ENCODE data around the gene NPAS2. TPM values are rescaled to one million over a fixed set of nuclear protein-coding genes. Genes with fewer than 3 reads are reported as not detected.

NPAS2 gene
- total RNA-seq, 1 experiment from 2014 or later = 142 TPM

DNA sequence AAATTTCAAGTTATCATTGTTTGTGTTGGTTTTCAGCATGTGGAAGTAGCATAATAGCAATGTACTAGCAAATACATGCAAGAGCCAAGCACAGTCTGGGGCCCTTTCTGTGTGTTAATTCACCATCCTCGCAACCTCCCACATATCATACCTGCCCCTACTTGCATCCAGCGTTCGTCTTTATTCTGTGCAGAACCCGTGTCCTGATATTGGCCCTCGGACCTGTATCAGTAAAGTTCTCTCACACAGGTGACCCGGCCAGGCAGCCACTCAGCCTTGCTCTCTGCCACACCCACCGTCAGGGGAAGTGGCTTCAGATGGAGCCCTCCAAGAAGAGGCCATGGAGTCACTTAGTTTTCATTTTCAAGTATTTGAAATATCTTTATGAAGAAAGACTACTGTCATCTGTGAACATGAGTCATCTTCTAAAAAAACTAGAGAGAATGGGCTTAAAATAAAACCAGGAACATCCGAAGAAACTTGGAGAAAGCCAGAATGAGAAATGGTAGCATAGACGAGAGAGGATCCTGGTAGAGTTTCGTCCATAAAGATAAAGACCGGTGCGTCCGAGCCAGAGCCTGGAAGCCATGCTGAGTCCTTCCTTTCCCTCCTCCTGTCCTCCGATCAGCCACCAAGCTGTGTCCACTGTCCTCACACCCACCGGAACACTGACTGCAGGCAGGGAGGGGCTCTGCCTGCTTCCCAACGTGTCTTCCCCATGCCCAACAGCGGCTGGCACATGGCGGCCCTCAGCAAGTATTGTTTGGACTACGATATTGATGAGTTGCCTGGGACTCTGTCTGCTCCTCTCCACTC lies 124.9 kb downstream of the NPAS2 start:
- no peaks in the 10 kb centered on the region for H3K9me3 Mint-ChIP-seq (ENCODE audit: low read depth, unreplicated experiment)
- no TSS peak for BruUV-seq (replicated peaks)
- no peaks in the 10 kb centered on the region for H3K4me1 Mint-ChIP-seq (ENCODE audit: low read depth, unreplicated experiment)
- H3K36me3 Mint-ChIP-seq (ENCODE audit: insufficient read depth, unreplicated experiment) = peaks cover 37% of the 10 kb centered on the region
- no peak overlapping the region for H3K27ac Mint-ChIP-seq (ENCODE audit: unreplicated experiment)
- no peak overlapping the region for H3K4me3 Mint-ChIP-seq (ENCODE audit: low read depth, unreplicated experiment)
- no peaks in the 10 kb centered on the region for H3K27me3 Mint-ChIP-seq (ENCODE audit: unreplicated experiment)
- intact Hi-C loops (cut with micrococcal nuclease; ENCODE audit: unreplicated experiment) = no loop called here
- TF ChIP-seq, protein P1, sequence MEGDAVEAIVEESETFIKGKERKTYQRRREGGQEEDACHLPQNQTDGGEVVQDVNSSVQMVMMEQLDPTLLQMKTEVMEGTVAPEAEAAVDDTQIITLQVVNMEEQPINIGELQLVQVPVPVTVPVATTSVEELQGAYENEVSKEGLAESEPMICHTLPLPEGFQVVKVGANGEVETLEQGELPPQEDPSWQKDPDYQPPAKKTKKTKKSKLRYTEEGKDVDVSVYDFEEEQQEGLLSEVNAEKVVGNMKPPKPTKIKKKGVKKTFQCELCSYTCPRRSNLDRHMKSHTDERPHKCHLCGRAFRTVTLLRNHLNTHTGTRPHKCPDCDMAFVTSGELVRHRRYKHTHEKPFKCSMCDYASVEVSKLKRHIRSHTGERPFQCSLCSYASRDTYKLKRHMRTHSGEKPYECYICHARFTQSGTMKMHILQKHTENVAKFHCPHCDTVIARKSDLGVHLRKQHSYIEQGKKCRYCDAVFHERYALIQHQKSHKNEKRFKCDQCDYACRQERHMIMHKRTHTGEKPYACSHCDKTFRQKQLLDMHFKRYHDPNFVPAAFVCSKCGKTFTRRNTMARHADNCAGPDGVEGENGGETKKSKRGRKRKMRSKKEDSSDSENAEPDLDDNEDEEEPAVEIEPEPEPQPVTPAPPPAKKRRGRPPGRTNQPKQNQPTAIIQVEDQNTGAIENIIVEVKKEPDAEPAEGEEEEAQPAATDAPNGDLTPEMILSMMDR (IDR thresholded peaks at IDR 0.05; ENCODE audit: unreplicated experiment) = no peak
- CTCF ChIA-PET = interaction anchor here (0.8 kb wide), 1 partner anchor 182 kb away, joined by 3 read pairs; no protein-coding TSS in a partner anchor
- no peak for DNase-seq

DNA sequence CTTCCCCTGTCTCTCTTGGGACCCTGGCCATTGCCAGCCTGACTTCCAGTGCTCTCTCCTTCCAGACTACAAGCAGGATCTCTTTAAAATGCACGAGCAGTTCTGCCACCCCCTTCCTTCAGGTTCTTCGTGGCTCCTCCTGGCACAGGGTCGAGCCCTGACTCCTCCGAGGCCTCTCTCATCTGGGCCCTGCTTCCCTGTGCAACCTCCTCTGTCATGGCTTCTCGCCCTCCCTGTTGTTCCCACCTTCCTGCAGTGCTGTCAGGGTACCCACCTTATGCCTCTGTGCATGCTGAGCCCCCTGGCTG lies 125.4 kb downstream of the NPAS2 start:
- BruUV-seq (replicated peaks) = no TSS peak
- TF ChIP-seq, protein P1 (IDR thresholded peaks at IDR 0.05; ENCODE audit: unreplicated experiment) = no peak
- DNase-seq = no peak
- H3K9me3 Mint-ChIP-seq (ENCODE audit: low read depth, unreplicated experiment) = no peaks in the 10 kb centered on the region
- H3K27ac Mint-ChIP-seq (ENCODE audit: unreplicated experiment) = no peak overlapping the region
- no peaks in the 10 kb centered on the region for H3K4me1 Mint-ChIP-seq (ENCODE audit: low read depth, unreplicated experiment)
- H3K4me3 Mint-ChIP-seq (ENCODE audit: low read depth, unreplicated experiment) = no peak overlapping the region
- no peaks in the 10 kb centered on the region for H3K27me3 Mint-ChIP-seq (ENCODE audit: unreplicated experiment)
- intact Hi-C loops (cut with micrococcal nuclease; ENCODE audit: unreplicated experiment) = no loop called here
- H3K36me3 Mint-ChIP-seq (ENCODE audit: insufficient read depth, unreplicated experiment) = peaks cover 34% of the 10 kb centered on the region
- CTCF ChIA-PET = no interaction called here

DNA sequence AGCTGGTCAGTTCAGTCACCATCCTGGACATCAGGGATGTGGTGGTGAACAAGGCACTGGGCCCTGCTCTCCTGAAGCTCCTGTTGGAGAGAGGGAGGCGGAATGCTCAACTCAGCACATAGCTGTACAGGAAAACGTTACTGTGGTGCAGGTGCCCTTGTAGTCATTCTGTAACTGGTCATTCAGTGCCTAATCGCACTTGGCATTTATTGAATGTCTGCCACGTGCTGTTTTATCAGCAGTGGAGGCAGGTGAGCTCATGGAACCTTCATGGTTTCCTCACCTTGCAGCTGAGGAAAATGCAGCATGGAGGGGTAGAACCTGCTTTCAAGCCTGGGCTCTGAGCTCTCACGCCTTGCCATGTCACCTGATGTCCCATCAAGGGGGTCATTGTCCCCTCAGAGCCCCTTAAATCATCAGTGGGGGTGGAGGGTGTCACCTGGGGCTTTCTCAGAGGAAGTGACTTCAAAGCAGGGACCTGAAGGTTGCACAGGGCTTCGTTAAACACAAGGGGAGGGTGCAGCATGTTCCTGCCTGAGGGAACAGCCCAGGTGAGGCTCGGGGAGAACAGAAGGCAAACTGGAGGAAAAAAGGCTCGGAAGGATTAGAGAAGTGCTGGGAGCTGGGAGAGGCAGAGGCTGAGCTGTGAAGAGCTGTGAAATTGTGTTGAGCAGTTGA lies 126.1 kb downstream of the NPAS2 start:
- no TSS peak for BruUV-seq (replicated peaks)

DNA sequence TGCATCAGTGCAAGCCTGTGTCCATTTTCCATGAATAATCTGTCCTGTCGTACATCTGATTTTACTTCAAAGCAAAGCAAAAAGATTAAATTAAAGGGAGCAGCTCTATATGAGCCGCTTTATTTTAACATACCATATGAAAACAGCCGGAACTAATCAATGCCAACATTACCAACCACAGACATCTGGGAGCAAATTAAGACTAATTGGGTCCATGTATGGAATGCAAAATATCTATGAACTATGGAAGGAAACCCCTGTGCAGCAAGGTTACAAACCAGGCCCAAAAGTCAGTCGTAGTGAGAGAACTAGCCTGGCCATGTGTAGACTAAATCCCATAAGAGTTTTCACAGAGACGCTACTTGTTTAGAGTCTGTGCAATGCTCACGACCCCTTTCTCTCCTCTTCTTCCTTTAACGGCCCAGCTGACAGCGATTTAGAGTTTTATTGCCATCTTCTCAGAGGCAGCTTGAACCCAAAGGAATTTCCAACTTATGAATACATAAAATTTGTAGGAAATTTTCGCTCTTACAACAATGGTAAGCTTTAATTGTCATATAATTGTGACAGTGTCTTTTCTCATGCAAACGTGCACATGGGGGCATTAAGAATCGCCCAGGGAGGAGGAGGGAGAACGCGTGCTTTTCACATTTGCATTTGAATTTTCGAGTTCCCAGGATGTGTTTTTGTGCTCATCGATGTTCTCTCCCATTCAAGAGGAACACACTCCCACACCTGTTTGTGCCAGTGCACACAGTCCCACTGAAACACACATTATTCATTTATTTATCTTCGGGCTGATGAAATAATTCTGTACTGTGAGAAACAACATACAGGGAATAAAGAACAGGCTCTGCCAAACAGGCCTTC lies 129.2 kb downstream of the NPAS2 start:
- BruUV-seq (replicated peaks) = no TSS peak
- Mint-ChIP-seq H3K27me3 (ENCODE audit: unreplicated experiment) (no peaks in the 10 kb centered on the region), H3K27ac (ENCODE audit: unreplicated experiment) (no peak overlapping the region), H3K36me3 (ENCODE audit: insufficient read depth, unreplicated experiment) (peaks cover 38% of the 10 kb centered on the region), H3K9me3 (ENCODE audit: low read depth, unreplicated experiment) (no peaks in the 10 kb centered on the region), H3K4me1 (ENCODE audit: low read depth, unreplicated experiment) (no peaks in the 10 kb centered on the region), H3K4me3 (ENCODE audit: low read depth, unreplicated experiment) (no peak overlapping the region)
- no peak for DNase-seq
- CTCF ChIA-PET = no interaction called here
- intact Hi-C loops (cut with micrococcal nuclease; ENCODE audit: unreplicated experiment) = no loop called here
- TF ChIP-seq, protein P1 (IDR thresholded peaks at IDR 0.05; ENCODE audit: unreplicated experiment) = no peak

More for the DNA sequence above, 126.1 kb downstream of the NPAS2 start:
- TF ChIP-seq, protein P1 (IDR thresholded peaks at IDR 0.05; ENCODE audit: unreplicated experiment) = no peak
- H3K27me3 Mint-ChIP-seq (ENCODE audit: unreplicated experiment) = no peaks in the 10 kb centered on the region
- H3K4me1 Mint-ChIP-seq (ENCODE audit: low read depth, unreplicated experiment) = no peaks in the 10 kb centered on the region
- peak overlapping the region; percentile 6 for H3K27ac Mint-ChIP-seq (ENCODE audit: unreplicated experiment)
- CTCF ChIA-PET = interaction anchor here (0.8 kb wide), 1 partner anchor 216 kb away, joined by 3 read pairs; no protein-coding TSS in a partner anchor
- H3K36me3 Mint-ChIP-seq (ENCODE audit: insufficient read depth, unreplicated experiment) = peaks cover 36% of the 10 kb centered on the region
- H3K9me3 Mint-ChIP-seq (ENCODE audit: low read depth, unreplicated experiment) = no peaks in the 10 kb centered on the region
- intact Hi-C loops (cut with micrococcal nuclease; ENCODE audit: unreplicated experiment) = no loop called here
- no peak for DNase-seq
- H3K4me3 Mint-ChIP-seq (ENCODE audit: low read depth, unreplicated experiment) = no peak overlapping the region
